HepG2 (cell line): ENCODE results near the gene CFAP210. TPM values are rescaled to one million over a fixed set of nuclear protein-coding genes. Genes with fewer than 3 reads are reported as not detected.

Experiments used
- FOXC1 ChIP-seq: sonication (generic); formaldehyde crosslinking; IDR thresholded peaks from 2 replicates; pipeline ENCODE4 v1.8.0; 2022; ENCODE audit warnings: mild to moderate bottlenecking, missing genetic modification reagents, borderline replicate concordance
- FOXK1 ChIP-seq: sonication (generic); formaldehyde crosslinking; IDR thresholded peaks from 2 replicates; pipeline ENCODE4 v1.4.0; 2020; ENCODE audit warnings: low read depth, missing genetic modification reagents, borderline replicate concordance
- HNRNPH1 ChIP-seq: fragments of 200-400 bp; formaldehyde crosslinking; optimal IDR thresholded peaks from 2 replicates; pipeline ENCODE3; 2017; ENCODE audit warnings: mild to moderate bottlenecking, low read depth, low read length
- IRF2 ChIP-seq: IDR thresholded peaks from 2 replicates; pipeline ENCODE4 v1.6.1; 2018; ENCODE audit warnings: missing genetic modification reagents, missing compliant biosample characterization
- KLF13 ChIP-seq: sonication (generic); formaldehyde crosslinking; IDR thresholded peaks from 2 replicates; pipeline ENCODE4 v1.4.0; 2020; ENCODE audit warnings: mild to moderate bottlenecking, missing genetic modification reagents
- MEF2D ChIP-seq: sonication (generic); formaldehyde crosslinking; IDR thresholded peaks from 2 replicates; pipeline ENCODE4 v1.5.1; 2020; ENCODE audit warnings: mild to moderate bottlenecking, missing genetic modification reagents
- PCBP2 ChIP-seq: fragments of 200-400 bp; formaldehyde crosslinking; optimal IDR thresholded peaks from 2 replicates; pipeline ENCODE3; 2018; ENCODE audit warnings: low read length, low read depth; ENCODE audit not compliant: poor library complexity, severe bottlenecking
- RCOR2 ChIP-seq: IDR thresholded peaks from 2 replicates; pipeline ENCODE4 v1.6.1; 2016; ENCODE audit warnings: missing biosample characterization, missing genetic modification reagents
- SALL2 ChIP-seq: sonication (generic); formaldehyde crosslinking; IDR thresholded peaks from 2 replicates; pipeline ENCODE4 v1.8.1; 2023; ENCODE audit warnings: mild to moderate bottlenecking, missing genetic modification reagents, inconsistent platforms
- SIN3A ChIP-seq: IDR thresholded peaks from 2 replicates; pipeline ENCODE4 v1.6.1; 2011; ENCODE audit warnings: low read depth, mild to moderate bottlenecking, control low read depth, low read length, borderline replicate concordance
- SIN3B ChIP-seq: fragments of 150-350 bp; IDR thresholded peaks from 2 replicates; pipeline ENCODE4 v1.6.1; 2014; ENCODE audit warnings: low read length
- ZNF12 ChIP-seq: sonication (generic); formaldehyde crosslinking; IDR thresholded peaks from 2 replicates; pipeline ENCODE4 v1.5.0; 2020; ENCODE audit warnings: missing genetic modification reagents
- ZNF3 ChIP-seq: IDR thresholded peaks from 2 replicates; pipeline ENCODE4 v1.7.0; 2017; ENCODE audit warnings: inconsistent platforms
- ZNF607 ChIP-seq: sonication (generic); formaldehyde crosslinking; IDR thresholded peaks from 2 replicates; pipeline ENCODE4 v1.5.1; 2020; ENCODE audit warnings: missing genetic modification reagents, mild to moderate bottlenecking, borderline replicate concordance
- ZNF670 ChIP-seq: sonication (generic); formaldehyde crosslinking; IDR thresholded peaks from 2 replicates; pipeline ENCODE4 v1.8.0; 2022; ENCODE audit warnings: mild to moderate bottlenecking, missing genetic modification reagents, borderline replicate concordance
- ZNF749 ChIP-seq: sonication (generic); formaldehyde crosslinking; IDR thresholded peaks from 2 replicates; pipeline ENCODE4 v1.8.0; 2022; ENCODE audit warnings: mild to moderate bottlenecking, missing genetic modification reagents, moderate library complexity, borderline replicate concordance
- ZNF839 ChIP-seq: sonication (generic); formaldehyde crosslinking; IDR thresholded peaks from 2 replicates; pipeline ENCODE4 v1.4.0; 2020; ENCODE audit warnings: missing genetic modification reagents, mild to moderate bottlenecking, borderline replicate concordance
- polyA plus RNA-seq, 8 experiments: library from polyadenylated mRNA; depleted of rRNA in 3 of 8; stranded (reverse) in 7 of 8; unstranded in 1 of 8; fragments of >200 nt; fragmentation: Illumina TruSeq in 4 of 8; extraction: Trizol in 4 of 8; gene quantifications; 2 replicates each; pipeline versions ENCODE4 v1.2.1 to v1.2.3, GENCODE V29; 2011 to 2016; ENCODE audit warnings: low read depth in 4 of 8, missing spikeins in 1 of 8, mixed read lengths in 1 of 8; ENCODE audit not compliant: insufficient read depth in 1 of 8
- total RNA-seq, 5 experiments: library from RNA; depleted of rRNA; stranded (reverse); fragments of >200 nt; fragmentation: Illumina TruSeq; extraction: Trizol; gene quantifications; 2 replicates each; pipeline ENCODE4 v1.2.3, GENCODE V29; 2016; ENCODE audit warnings: low read depth in 1 of 5
- TF ChIP-seq, protein P1 (sequence below): sonication (generic); formaldehyde crosslinking; IDR thresholded peaks from 2 replicates; pipeline ENCODE4 v1.5.1; 2020; ENCODE audit warnings: missing genetic modification reagents, mild to moderate bottlenecking, borderline replicate concordance
- TF ChIP-seq, protein P2 (sequence below): sonication (generic); formaldehyde crosslinking; IDR thresholded peaks from 2 replicates; pipeline ENCODE4 v1.5.0; 2020; ENCODE audit warnings: missing genetic modification reagents, mild to moderate bottlenecking, borderline replicate concordance
- TF ChIP-seq, protein P3 (sequence below): sonication (generic); formaldehyde crosslinking; IDR thresholded peaks from 2 replicates; pipeline ENCODE4 v1.4.0; 2020; ENCODE audit warnings: mild to moderate bottlenecking, missing genetic modification reagents, borderline replicate concordance
- TF ChIP-seq, protein P4 (sequence below): sonication (generic); formaldehyde crosslinking; IDR thresholded peaks from 2 replicates; pipeline ENCODE4 v1.4.0; 2020; ENCODE audit warnings: mild to moderate bottlenecking, missing genetic modification reagents, borderline replicate concordance

The CFAP210 gene
- total and polyA plus RNA-seq, 2 of the 13 experiments (the other 11 are each of a cell fraction or from before 2014, with no cell fraction given), result 0.18 TPM; not detected in 1

DNA sequence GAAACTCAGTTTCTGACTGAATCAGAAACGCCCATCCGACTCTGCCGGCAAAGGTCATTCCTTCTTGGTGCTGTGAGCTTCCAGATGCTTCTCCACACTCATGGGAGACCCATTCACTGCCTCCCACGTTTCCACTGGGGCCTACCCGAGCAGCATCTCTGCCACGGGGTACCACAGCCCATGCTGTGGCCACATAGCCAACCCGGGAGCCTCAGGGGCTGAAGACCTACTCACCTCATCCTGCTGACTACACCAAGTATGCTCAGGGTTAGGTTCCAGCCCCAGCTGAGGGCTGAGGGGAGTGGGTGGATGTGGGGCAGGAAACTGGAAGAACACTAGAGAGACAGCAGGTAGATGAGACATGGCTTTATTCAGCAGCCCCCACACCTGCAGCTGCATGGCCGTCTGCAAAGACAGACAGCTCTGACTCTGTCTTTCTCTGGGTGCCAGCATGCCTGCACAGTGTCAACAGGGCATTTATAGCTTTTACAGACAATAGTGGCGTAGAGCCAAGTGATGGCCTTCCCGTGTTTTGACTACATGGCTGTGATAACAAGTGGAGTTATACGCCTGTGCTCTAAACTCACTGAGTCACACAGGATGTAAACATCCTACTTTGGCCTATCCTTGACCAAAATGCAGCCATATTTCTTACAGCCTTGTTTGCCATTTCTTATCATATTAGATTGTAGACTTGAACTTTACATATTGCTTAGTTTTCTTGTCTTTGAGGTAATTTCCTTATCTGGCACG lies 22.9 kb upstream of the CFAP210 start (continued):
- no peak for TF ChIP-seq ZNF749 (CRISPR knock-in tag)
- TF ChIP-seq KLF13 (CRISPR knock-in tag), result no peak
- TF ChIP-seq MEF2D, result no peak
- no peak for TF ChIP-seq SIN3B
- TF ChIP-seq ZNF12 (CRISPR knock-in tag), result no peak
- no peak for TF ChIP-seq IRF2 (CRISPR knock-in tag)
- TF ChIP-seq PCBP2, result no peak
- TF ChIP-seq, protein P1, sequence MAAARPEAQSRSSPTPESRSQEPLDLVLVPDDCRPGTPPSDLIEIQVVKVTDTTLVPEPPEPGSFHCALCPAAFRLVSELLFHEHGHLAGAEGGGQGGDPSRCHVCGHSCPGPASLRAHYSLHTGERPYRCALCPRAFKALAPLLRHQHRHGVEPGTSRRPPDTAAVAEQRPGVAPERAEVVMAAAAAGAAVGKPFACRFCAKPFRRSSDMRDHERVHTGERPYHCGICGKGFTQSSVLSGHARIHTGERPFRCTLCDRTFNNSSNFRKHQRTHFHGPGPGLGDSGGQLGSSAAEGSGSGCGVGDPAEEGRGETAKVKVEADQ, result 0 out of 2 replicates have a peak, but pooled peaks have one; percentile 44
- TF ChIP-seq ZNF3 (CRISPR knock-in tag), result no peak
- TF ChIP-seq SIN3A, result 0 out of 2 replicates have a peak, but pooled peaks have one; percentile 32
- TF ChIP-seq, protein P2, sequence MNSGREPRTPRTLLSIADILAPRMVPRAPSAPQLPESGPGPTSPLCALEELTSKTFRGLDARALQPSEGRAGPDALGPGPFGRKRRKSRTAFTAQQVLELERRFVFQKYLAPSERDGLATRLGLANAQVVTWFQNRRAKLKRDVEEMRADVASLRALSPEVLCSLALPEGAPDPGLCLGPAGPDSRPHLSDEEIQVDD (CRISPR knock-in tag), result no peak
- no peak for TF ChIP-seq HNRNPH1
- no peak for TF ChIP-seq FOXC1 (CRISPR knock-in tag)
- TF ChIP-seq, protein P3, sequence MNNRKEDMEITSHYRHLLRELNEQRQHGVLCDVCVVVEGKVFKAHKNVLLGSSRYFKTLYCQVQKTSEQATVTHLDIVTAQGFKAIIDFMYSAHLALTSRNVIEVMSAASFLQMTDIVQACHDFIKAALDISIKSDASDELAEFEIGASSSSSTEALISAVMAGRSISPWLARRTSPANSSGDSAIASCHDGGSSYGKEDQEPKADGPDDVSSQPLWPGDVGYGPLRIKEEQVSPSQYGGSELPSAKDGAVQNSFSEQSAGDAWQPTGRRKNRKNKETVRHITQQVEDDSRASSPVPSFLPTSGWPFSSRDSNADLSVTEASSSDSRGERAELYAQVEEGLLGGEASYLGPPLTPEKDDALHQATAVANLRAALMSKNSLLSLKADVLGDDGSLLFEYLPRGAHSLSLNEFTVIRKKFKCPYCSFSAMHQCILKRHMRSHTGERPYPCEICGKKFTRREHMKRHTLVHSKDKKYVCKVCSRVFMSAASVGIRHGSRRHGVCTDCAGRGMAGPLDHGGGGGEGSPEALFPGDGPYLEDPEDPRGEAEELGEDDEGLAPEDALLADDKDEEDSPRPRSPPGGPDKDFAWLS (CRISPR knock-in tag), result no peak
- TF ChIP-seq FOXK1, result peak; percentile 93
- TF ChIP-seq, protein P4, sequence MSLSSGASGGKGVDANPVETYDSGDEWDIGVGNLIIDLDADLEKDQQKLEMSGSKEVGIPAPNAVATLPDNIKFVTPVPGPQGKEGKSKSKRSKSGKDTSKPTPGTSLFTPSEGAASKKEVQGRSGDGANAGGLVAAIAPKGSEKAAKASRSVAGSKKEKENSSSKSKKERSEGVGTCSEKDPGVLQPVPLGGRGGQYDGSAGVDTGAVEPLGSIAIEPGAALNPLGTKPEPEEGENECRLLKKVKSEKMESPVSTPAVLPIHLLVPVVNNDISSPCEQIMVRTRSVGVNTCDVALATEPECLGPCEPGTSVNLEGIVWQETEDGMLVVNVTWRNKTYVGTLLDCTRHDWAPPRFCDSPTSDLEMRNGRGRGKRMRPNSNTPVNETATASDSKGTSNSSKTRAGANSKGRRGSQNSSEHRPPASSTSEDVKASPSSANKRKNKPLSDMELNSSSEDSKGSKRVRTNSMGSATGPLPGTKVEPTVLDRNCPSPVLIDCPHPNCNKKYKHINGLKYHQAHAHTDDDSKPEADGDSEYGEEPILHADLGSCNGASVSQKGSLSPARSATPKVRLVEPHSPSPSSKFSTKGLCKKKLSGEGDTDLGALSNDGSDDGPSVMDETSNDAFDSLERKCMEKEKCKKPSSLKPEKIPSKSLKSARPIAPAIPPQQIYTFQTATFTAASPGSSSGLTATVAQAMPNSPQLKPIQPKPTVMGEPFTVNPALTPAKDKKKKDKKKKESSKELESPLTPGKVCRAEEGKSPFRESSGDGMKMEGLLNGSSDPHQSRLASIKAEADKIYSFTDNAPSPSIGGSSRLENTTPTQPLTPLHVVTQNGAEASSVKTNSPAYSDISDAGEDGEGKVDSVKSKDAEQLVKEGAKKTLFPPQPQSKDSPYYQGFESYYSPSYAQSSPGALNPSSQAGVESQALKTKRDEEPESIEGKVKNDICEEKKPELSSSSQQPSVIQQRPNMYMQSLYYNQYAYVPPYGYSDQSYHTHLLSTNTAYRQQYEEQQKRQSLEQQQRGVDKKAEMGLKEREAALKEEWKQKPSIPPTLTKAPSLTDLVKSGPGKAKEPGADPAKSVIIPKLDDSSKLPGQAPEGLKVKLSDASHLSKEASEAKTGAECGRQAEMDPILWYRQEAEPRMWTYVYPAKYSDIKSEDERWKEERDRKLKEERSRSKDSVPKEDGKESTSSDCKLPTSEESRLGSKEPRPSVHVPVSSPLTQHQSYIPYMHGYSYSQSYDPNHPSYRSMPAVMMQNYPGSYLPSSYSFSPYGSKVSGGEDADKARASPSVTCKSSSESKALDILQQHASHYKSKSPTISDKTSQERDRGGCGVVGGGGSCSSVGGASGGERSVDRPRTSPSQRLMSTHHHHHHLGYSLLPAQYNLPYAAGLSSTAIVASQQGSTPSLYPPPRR, result no peak
- TF ChIP-seq RCOR2 (CRISPR knock-in tag), result peak; percentile 80; the same call in 1 of the 2 replicates
- no peak for TF ChIP-seq ZNF607 (CRISPR knock-in tag)
- no peak for TF ChIP-seq ZNF670 (CRISPR knock-in tag)
- no peak for TF ChIP-seq SALL2
- no peak for TF ChIP-seq ZNF839 (CRISPR knock-in tag)
